Fibroblast of lung (primary cell): ENCODE measurements around the gene HS1BP3. TPM values are rescaled to one million over a fixed set of nuclear protein-coding genes. Genes with fewer than 3 reads are reported as not detected.

Experiments used
- DNase-seq, 2 donors: peaks; one replicate each; pipeline versions ENCODE4 v3.0.0 to v3.0.0-alpha.2; 2010; ENCODE audit warnings: low read depth in 2 of 2
- H2AFZ ChIP-seq: 2 replicates; pipeline ENCODE4 v1.5.1; 2012; ENCODE audit warnings: low read length, control low read depth, inconsistent platforms
- H3K27ac ChIP-seq: 2 replicates; pipeline ENCODE4 v1.5.1; 2011; ENCODE audit warnings: low read length, control low read depth; ENCODE audit not compliant: insufficient read depth
- H3K27me3 ChIP-seq: 2 replicates; pipeline ENCODE4 v1.5.1; 2011; ENCODE audit warnings: mild to moderate bottlenecking, low read length; ENCODE audit not compliant: control insufficient read depth, insufficient read depth
- H3K36me3 ChIP-seq: 2 replicates; pipeline ENCODE4 v1.5.1; 2011; ENCODE audit warnings: low read length; ENCODE audit not compliant: control insufficient read depth, insufficient read depth
- H3K4me1 ChIP-seq: 2 replicates; pipeline ENCODE4 v1.5.1; 2011; ENCODE audit warnings: low read length; ENCODE audit not compliant: control insufficient read depth, insufficient read depth; ENCODE audit errors: extremely low read depth
- H3K4me2 ChIP-seq: 2 replicates; pipeline ENCODE4 v1.5.1; 2011; ENCODE audit warnings: low read length, control low read depth; ENCODE audit not compliant: insufficient read depth; ENCODE audit errors: extremely low read depth
- H3K4me3 ChIP-seq, 4 experiments: fragments of 200-600 bp in 1 of 4; sonication (generic) in 1 of 4; replicated peaks in 1 of 4; 2 replicates each; pipeline ENCODE4 v1.5.1; 2011 to 2016; ENCODE audit warnings: low read length in 4 of 4, low read depth in 3 of 4, mild to moderate bottlenecking in 3 of 4, control low read depth in 2 of 4, inconsistent platforms in 1 of 4, mixed read lengths in 1 of 4; ENCODE audit not compliant: insufficient read depth in 1 of 4; ENCODE audit errors: control extremely low read depth in 1 of 4
- H3K79me2 ChIP-seq: 2 replicates; pipeline ENCODE4 v1.5.1; 2012; ENCODE audit warnings: mild to moderate bottlenecking, low read length, inconsistent platforms; ENCODE audit not compliant: control insufficient read depth, insufficient read depth
- H3K9ac ChIP-seq: 2 replicates; pipeline ENCODE4 v1.5.1; 2011; ENCODE audit warnings: mild to moderate bottlenecking, low read length, control low read depth; ENCODE audit not compliant: insufficient read depth
- H3K9me3 ChIP-seq: 2 replicates; pipeline ENCODE4 v1.5.1; 2012; ENCODE audit warnings: low read depth, low read length; ENCODE audit not compliant: control insufficient read depth, insufficient read depth
- H4K20me1 ChIP-seq: 2 replicates; pipeline ENCODE4 v1.5.1; 2011; ENCODE audit warnings: low read length; ENCODE audit not compliant: control insufficient read depth, insufficient read depth; ENCODE audit errors: extremely low read depth
- CTCF ChIP-seq, 2 donors: IDR thresholded peaks in 1 of 2; conservative IDR thresholded peaks in 1 of 2; 1 replicate in 1 of 2; 2 replicates in 1 of 2; pipeline ENCODE4 v1.5.1; 2011 to 2012; ENCODE audit warnings: low read length in 2 of 2, control low read depth in 1 of 2, inconsistent platforms in 1 of 2, low read depth in 1 of 2, mild to moderate bottlenecking in 1 of 2
- EZH2 ChIP-seq: IDR thresholded peaks from 2 replicates; pipeline ENCODE4 v1.5.1; 2012; ENCODE audit warnings: low read length, control low read depth, mild to moderate bottlenecking; ENCODE audit errors: missing control alignments
- polyA plus RNA-seq, 2 donors: library from polyadenylated mRNA; depleted of rRNA in 1 of 2; stranded (reverse) in 1 of 2; unstranded in 1 of 2; fragments of >200 nt; gene quantifications; 2 replicates each; pipeline ENCODE4 v1.2.1, GENCODE V29; 2011 to 2012; ENCODE audit warnings: missing spikeins in 1 of 2
- total RNA-seq: library from RNA; depleted of rRNA; stranded (reverse); fragments of >200 nt; gene quantifications from 2 replicates; pipeline ENCODE4 v1.2.1, GENCODE V29; 2014

Gene HS1BP3
- total and polyA plus RNA-seq, 2 donors (not counting 1 experiment from before 2014, with no cell fraction given), result 17.8 to 38.1 TPM

- Histone ChIP-seq H3K4me2 (no peak overlapping the region), H3K27me3 (peaks cover 4% of the 10 kb centered on the region), H3K4me3 (no peak overlapping the region), H3K4me1 (peaks cover 7% of the 10 kb centered on the region), H3K9me3 (no peaks in the 10 kb centered on the region), H2AFZ (no peak overlapping the region), H3K36me3 (peaks cover 2% of the 10 kb centered on the region), H3K27ac (no peak overlapping the region), H3K9ac (no peak overlapping the region), H4K20me1 (no peaks in the 10 kb centered on the region), H3K79me2 (no peaks in the 10 kb centered on the region)
- TF ChIP-seq CTCF (conservative IDR thresholded peaks at IDR 0.05 in 1 of 2, IDR thresholded peaks at IDR 0.05 in 1 of 2; ENCODE audit: low read depth in 1 of 2, low read length in 2 of 2) (no peak), EZH2 (no peak)
- DNase-seq, result no peak
Observed at GRCh38 chr2:20678780-20679179, 27.9 kb upstream of the HS1BP3 start.

GRCh38 chr2:20678086-20678395 is 27.1 kb upstream of the HS1BP3 start:
- H3K9me3 ChIP-seq, result no peaks in the 10 kb centered on the region
- no peaks in the 10 kb centered on the region for H3K79me2 ChIP-seq
- H3K9ac ChIP-seq, result no peak overlapping the region
- no peak overlapping the region for H3K4me2 ChIP-seq
- no peaks in the 10 kb centered on the region for H4K20me1 ChIP-seq
- peaks cover 7% of the 10 kb centered on the region for H3K4me1 ChIP-seq
- no peak overlapping the region for H2AFZ ChIP-seq
- TF ChIP-seq EZH2, result no peak
- no peak for TF ChIP-seq CTCF (conservative IDR thresholded peaks at IDR 0.05 in 1 of 2, IDR thresholded peaks at IDR 0.05 in 1 of 2; ENCODE audit: low read depth in 1 of 2, low read length in 2 of 2)
- no peak for DNase-seq
- H3K4me3 ChIP-seq, result no peak overlapping the region
- H3K27ac ChIP-seq, result no peak overlapping the region
- peaks cover 2% of the 10 kb centered on the region for H3K36me3 ChIP-seq
- peaks cover 6% of the 10 kb centered on the region for H3K27me3 ChIP-seq

GRCh38 chr2:20677301-20678085 is 26.6 kb upstream of the HS1BP3 start:
- peaks cover 2% of the 10 kb centered on the region for H3K36me3 ChIP-seq
- peaks cover 7% of the 10 kb centered on the region for H3K27me3 ChIP-seq
- H3K4me3 ChIP-seq, result no peak overlapping the region
- H4K20me1 ChIP-seq, result no peaks in the 10 kb centered on the region
- no peak overlapping the region for H2AFZ ChIP-seq
- TF ChIP-seq CTCF (conservative IDR thresholded peaks at IDR 0.05 in 1 of 2, IDR thresholded peaks at IDR 0.05 in 1 of 2; ENCODE audit: low read depth in 1 of 2, low read length in 2 of 2) (no peak), EZH2 (no peak)
- no peak overlapping the region for H3K27ac ChIP-seq
- H3K4me1 ChIP-seq, result peaks cover 7% of the 10 kb centered on the region
- no peaks in the 10 kb centered on the region for H3K79me2 ChIP-seq
- DNase-seq, result no peak
- no peak overlapping the region for H3K9ac ChIP-seq
- H3K9me3 ChIP-seq, result no peaks in the 10 kb centered on the region
- H3K4me2 ChIP-seq, result no peak overlapping the region
